MCF 10A (cell line): Measurements from ENCODE around the gene ZDHHC18. TPM values are rescaled to one million over a fixed set of nuclear protein-coding genes. Genes with fewer than 3 reads are reported as not detected.

Experiments
- BruUV-seq: library from RNA; stranded (reverse); fragments of 400-500 nt; replicated peaks from 2 replicates; lab custom pipeline; 2021; lab: Mats Ljungman, UMichigan
- CTCF ChIA-PET: fragments of 300-600 bp; sonication (Branson Sonifier 250); formaldehyde crosslinking; extraction: SDS; loops from one replicate; lab custom pipeline; 2021; ENCODE audit warnings: antibody characterized with exemption, inconsistent platforms; lab: Yijun Ruan, JAX
- POLR2A ChIA-PET: fragments of 300-600, 350-650 bp; sonication (Branson Sonifier 250); formaldehyde crosslinking; extraction: SDS; loops from one replicate; lab custom pipeline; 2020; ENCODE audit warnings: antibody characterized with exemption, inconsistent platforms; lab: Yijun Ruan, JAX
- DNase-seq: peaks from one replicate; pipeline ENCODE4 v3.0.0-alpha.2; 2018; ENCODE audit not compliant: unreplicated experiment
- H3K27ac Mint-ChIP-seq: one replicate; pipeline ENCODE4 v1.8.0; 2022; ENCODE audit warnings: mild to moderate bottlenecking, low read depth, mixed read lengths; ENCODE audit not compliant: unreplicated experiment
- H3K27me3 Mint-ChIP-seq: one replicate; pipeline ENCODE4 v1.8.0; 2022; ENCODE audit warnings: mixed read lengths; ENCODE audit not compliant: insufficient read depth, unreplicated experiment
- H3K36me3 Mint-ChIP-seq: one replicate; pipeline ENCODE4 v1.8.0; 2022; ENCODE audit warnings: mild to moderate bottlenecking, moderate library complexity, mixed read lengths; ENCODE audit not compliant: insufficient read depth, unreplicated experiment
- H3K4me1 Mint-ChIP-seq: one replicate; pipeline ENCODE4 v1.8.0; 2022; ENCODE audit warnings: mixed read lengths; ENCODE audit not compliant: insufficient read depth, unreplicated experiment
- H3K4me3 Mint-ChIP-seq: one replicate; pipeline ENCODE4 v1.8.0; 2022; ENCODE audit warnings: mild to moderate bottlenecking, moderate library complexity, mixed read lengths; ENCODE audit not compliant: unreplicated experiment
- H3K9me3 Mint-ChIP-seq: one replicate; pipeline ENCODE4 v1.8.0; 2022; ENCODE audit warnings: mixed read lengths; ENCODE audit not compliant: unreplicated experiment
- CTCF ChIP-seq: fragments of 200-600 bp; IDR thresholded peaks from one replicate; pipeline ENCODE4 v1.8.0; 2022; ENCODE audit warnings: antibody characterized with exemption, mild to moderate bottlenecking; ENCODE audit not compliant: unreplicated experiment
- intact Hi-C: fragments of 100-400 bp; cut with micrococcal nuclease; formaldehyde crosslinking; loops from 2 replicates; pipeline ENCODE4 v1.14.1; 2022
- total RNA-seq: library from RNA; stranded (reverse); gene quantifications from 2 replicates; pipeline ENCODE4 v1.2.3, GENCODE V29; 2022

The ZDHHC18 gene
- total RNA-seq, 1 experiment from 2014 or later = 14.0 TPM

GRCh38 chr1:26855636-26856035 lies 29.1 kb downstream of the ZDHHC18 start:
- Mint-ChIP-seq H3K9me3 (no peaks in the 10 kb centered on the region), H3K4me1 (peaks cover 19% of the 10 kb centered on the region), H3K27me3 (no peaks in the 10 kb centered on the region), H3K36me3 (peaks cover 24% of the 10 kb centered on the region), H3K27ac (peak overlapping the region; percentile 65), H3K4me3 (no peak overlapping the region)
- intact Hi-C loops = no loop called here
- TF ChIP-seq CTCF = no peak
- no peak for DNase-seq
- ChIA-PET POLR2A (interaction anchor here (0.6 to 5.8 kb wide), 9 partner anchors 9 to 443 kb away, joined by 3 to 82 read pairs (median 4); partner anchors contain the start of genes GPATCH3, GPN2 and SFN), CTCF (interaction anchor here (0.6 to 2.5 kb wide), 9 partner anchors 8 to 143 kb away, joined by 3 to 13 read pairs (median 4); partner anchors contain the start of genes GPN2 and SFN)
- no TSS peak for BruUV-seq

GRCh38 chr1:26856181-26856580 lies 29.7 kb downstream of the ZDHHC18 start:
- H3K4me1 Mint-ChIP-seq = peaks cover 22% of the 10 kb centered on the region
- TF ChIP-seq CTCF = no peak
- no peaks in the 10 kb centered on the region for H3K27me3 Mint-ChIP-seq
- H3K9me3 Mint-ChIP-seq = no peaks in the 10 kb centered on the region
- ChIA-PET CTCF (interaction anchor here (0.6 to 2.5 kb wide), 6 partner anchors 11 to 142 kb away, joined by 3 to 13 read pairs (median 4); no protein-coding TSS in a partner anchor), POLR2A (interaction anchor here (0.6 to 5.8 kb wide), 5 partner anchors 9 to 156 kb away, joined by 3 to 82 read pairs (median 6); partner anchors contain the start of genes GPATCH3, GPN2 and SFN)
- peaks cover 18% of the 10 kb centered on the region for H3K36me3 Mint-ChIP-seq
- DNase-seq = no peak
- H3K27ac Mint-ChIP-seq = peak overlapping the region; percentile 65
- intact Hi-C loops = no loop called here
- BruUV-seq = no TSS peak
- no peak overlapping the region for H3K4me3 Mint-ChIP-seq

- Mint-ChIP-seq H3K4me1 (peaks cover 29% of the 10 kb centered on the region), H3K4me3 (no peak overlapping the region), H3K36me3 (peaks cover 12% of the 10 kb centered on the region), H3K9me3 (no peaks in the 10 kb centered on the region), H3K27ac (no peak overlapping the region), H3K27me3 (no peaks in the 10 kb centered on the region)
- no peak for TF ChIP-seq CTCF
- CTCF ChIA-PET = interaction anchor here (0.6 to 3.1 kb wide), 9 partner anchors 11 to 141 kb away, joined by 3 to 18 read pairs (median 5); no protein-coding TSS in a partner anchor
- no peak for DNase-seq
- POLR2A ChIA-PET = interaction anchor here (0.5 to 9.7 kb wide), 6 partner anchors 7 to 33 kb away, joined by 3 to 131 read pairs (median 39); partner anchors contain the start of genes GPN2 and SFN
- BruUV-seq = no TSS peak
- intact Hi-C loops = no loop called here
Observed at GRCh38 chr1:26856604-26857469, 30.3 kb downstream of the ZDHHC18 start.

- peaks cover 36% of the 10 kb centered on the region for H3K4me1 Mint-ChIP-seq
- H3K4me3 Mint-ChIP-seq = no peak overlapping the region
- peaks cover 11% of the 10 kb centered on the region for H3K36me3 Mint-ChIP-seq
- BruUV-seq = no TSS peak
- peak overlapping the region; percentile 81 for H3K27ac Mint-ChIP-seq
- CTCF ChIA-PET = interaction anchor here (0.6 to 3.1 kb wide), 11 partner anchors 9 to 139 kb away, joined by 3 to 23 read pairs (median 5); no protein-coding TSS in a partner anchor
- H3K27me3 Mint-ChIP-seq = no peaks in the 10 kb centered on the region
- POLR2A ChIA-PET = interaction anchor here (0.5 to 9.7 kb wide), 10 partner anchors 7 to 154 kb away, joined by 3 to 131 read pairs (median 10); partner anchors contain the start of genes GPATCH3, GPN2 and SFN
- intact Hi-C loops = no loop called here
- TF ChIP-seq CTCF = no peak
- DNase-seq = no peak
- H3K9me3 Mint-ChIP-seq = no peaks in the 10 kb centered on the region
Observed at GRCh38 chr1:26857473-26858060, 31.1 kb downstream of the ZDHHC18 start.
